T-helper 1 cell (primary cell): ENCODE results near the gene IL1RN.

Source experiments
- DNase-seq, 5 donors: peaks; one replicate each; pipeline ENCODE4 v3.0.0-alpha.2; 2012 to 2020

The IL1RN gene

GRCh38 chr2:113129519-113130078 is 2.2 kb downstream of the IL1RN start:
- DNase-seq = no peak

DNA sequence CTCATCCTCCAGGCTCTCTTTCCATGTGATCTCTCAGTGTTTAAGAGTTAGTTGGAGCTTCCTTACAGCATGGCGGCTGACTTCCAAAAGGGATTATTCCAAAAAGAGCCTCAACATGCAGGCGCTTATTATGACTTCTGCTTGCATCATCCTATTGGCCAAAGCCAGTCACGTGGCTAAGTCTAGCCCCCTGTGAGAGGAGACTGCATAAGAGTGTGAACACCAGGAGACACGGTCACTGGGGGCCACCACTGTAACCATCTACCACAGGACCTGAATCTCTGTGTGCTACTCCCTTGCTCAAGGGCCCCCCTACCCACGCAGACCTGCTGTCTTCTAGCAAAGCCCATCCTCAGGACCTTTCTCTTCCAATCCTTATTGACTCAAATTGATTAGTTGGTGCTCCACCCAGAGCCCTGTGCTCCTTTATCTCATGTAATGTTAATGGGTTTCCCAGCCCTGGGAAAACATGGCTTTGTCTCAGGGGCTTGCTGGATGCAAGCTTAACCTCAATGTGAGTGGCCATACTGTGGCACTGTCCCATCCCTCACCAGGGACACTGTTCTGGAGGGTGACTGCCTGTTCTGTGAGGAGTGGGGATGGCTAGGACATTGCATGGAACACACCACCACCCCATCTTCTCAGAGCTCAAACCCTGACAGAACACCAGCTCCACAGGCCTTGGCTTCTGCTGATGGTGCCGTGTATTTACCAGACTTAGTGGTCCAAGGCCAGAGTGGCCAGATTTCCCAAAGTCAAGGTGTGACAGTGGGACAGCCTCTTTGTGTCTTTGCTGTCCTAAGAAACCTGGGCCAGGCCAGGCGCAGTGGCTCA is 4.2 kb downstream of the IL1RN start:
- DNase-seq = no peak

GRCh38 chr2:113132414-113133021 is 5.1 kb downstream of the IL1RN start:
- DNase-seq = no peak

DNA sequence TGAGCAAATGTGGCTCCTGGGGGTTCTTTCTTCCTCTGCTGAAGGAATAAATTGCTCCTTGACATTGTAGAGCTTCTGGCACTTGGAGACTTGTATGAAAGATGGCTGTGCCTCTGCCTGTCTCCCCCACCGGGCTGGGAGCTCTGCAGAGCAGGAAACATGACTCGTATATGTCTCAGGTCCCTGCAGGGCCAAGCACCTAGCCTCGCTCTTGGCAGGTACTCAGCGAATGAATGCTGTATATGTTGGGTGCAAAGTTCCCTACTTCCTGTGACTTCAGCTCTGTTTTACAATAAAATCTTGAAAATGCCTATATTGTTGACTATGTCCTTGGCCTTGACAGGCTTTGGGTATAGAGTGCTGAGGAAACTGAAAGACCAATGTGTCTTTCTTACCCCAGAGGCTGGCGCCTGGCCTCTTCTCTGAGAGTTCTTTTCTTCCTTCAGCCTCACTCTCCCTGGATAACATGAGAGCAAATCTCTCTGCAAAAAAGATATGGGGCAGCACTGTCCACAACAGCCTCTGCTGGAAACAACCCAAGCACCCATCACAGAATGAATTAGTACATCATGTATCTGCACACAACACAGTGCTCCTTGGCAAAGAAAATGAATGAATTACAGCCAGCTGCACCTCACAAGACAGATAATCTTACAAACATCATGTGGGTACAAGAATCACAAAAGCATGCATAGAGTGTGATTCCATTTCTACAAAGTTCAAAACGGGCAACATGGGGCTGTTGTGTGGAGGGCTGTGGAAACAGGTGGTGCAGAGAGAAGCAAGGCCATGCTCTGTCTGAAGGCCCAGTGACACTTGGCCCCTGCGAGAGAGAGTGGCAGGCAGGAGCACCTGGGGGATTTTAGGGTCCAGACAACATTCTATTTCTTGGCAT is 6.6 kb downstream of the IL1RN start:
- DNase-seq = peak in 1 of 5 donors; percentile 42

DNA sequence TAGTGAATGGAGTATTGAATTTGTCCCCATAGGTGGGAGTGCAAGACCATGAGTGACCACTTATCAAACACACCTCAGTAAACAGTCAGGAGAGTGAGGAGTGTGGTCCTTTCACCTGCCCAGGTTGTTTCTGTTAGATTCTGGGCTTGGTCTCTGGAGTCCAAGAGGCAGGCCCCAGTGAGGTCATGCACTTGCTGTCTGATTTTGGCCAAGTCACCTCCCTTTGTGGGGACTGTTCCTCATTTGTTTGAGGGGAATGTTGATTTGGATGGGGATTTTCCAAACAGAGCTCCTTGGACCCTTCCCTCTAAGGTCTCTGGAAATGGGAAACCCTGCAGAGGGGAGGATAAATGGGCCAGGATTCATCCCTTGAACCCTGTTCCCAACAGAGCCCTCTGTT is 7.3 kb downstream of the IL1RN start:
- no peak for DNase-seq

- no peak for DNase-seq
Measured at GRCh38 chr2:113135317-113135716, 7.9 kb downstream of the IL1RN start.

GRCh38 chr2:113136828-113137775 is 9.7 kb downstream of the IL1RN start:
- peak in 2 of 5 donors; percentile 33 to 46 for DNase-seq

- no peak for DNase-seq
Measured at GRCh38 chr2:113137827-113138226, 10.4 kb downstream of the IL1RN start.

GRCh38 chr2:113138428-113139322 is 11.3 kb downstream of the IL1RN start:
- peak in 4 of 5 donors; percentile 27 to 80 (median 58) for DNase-seq

DNA sequence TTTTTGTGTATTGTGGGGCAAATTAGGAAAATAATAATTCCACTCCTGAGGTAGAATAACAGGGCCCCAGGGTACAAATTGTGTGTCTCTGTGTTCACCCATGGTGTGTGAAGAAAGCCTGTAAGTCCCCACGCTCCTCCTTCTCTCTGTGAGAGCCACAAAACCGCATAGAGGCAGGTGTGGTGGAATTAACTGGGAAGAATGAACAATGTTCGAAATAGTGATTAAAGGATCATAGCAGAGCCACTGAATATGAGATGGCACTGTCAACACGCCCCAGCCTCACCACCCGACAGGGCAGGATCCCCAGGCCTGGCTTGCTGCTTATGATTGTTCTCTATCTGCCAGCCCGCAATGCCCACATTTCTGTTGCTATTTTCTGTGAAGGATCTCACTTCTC is 14.1 kb downstream of the IL1RN start:
- DNase-seq = no peak

- DNase-seq = no peak
Measured at GRCh38 chr2:113142290-113142689, 14.9 kb downstream of the IL1RN start.

GRCh38 chr2:113144259-113144658 is 16.9 kb downstream of the IL1RN start:
- no peak for DNase-seq

GRCh38 chr2:113148606-113149552 is 21.5 kb downstream of the IL1RN start:
- no peak for DNase-seq

DNA sequence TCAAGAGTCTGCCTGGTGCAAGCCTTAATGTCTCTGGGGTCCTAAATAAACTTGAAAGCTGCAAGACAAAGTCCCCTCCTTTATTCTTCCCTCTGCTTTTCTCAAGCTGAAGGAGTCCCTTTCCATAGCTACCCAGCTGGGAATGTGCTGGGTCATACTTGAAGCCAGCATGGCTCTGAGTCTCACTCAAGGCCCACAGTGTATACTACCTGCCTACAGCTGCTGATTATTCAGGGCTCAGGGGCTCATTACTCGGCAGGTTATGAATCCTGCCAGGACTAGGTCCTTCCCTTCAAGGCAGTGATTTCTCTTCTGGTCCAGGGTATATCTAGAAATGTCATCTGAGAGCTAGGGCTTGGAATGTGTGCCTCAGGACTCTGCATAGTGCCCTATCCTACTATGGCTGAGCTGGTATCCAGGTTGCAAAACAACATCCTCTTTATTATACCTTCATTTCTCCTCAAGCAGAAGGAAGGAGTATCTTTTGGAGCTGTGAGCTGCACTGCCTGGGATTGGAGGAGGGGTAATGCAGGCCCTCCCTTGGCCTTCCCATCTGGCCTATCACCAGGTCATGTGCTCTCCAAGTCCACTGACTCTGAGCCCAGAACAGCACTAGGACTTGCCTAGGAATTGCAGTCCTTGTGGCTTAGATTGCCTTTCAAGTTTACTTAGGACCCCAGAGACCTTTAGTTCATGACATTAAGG is 22.3 kb downstream of the IL1RN start:
- no peak for DNase-seq

DNA sequence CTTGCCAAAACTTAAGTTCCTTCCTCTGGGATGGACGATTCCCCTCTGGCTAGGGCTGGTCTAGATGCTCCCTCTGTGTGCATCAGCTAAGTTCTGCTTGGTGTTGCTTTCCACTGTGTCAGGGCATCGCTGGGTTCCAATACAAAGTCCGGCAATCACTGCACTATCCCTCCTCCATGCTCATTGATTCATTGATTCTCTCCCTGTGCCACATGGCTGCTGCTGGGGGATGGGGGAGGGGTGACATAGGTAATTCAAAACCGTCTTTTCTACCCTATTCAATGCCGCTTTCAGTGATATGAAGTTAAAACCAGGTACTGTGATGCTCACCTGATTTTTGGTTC is 22.8 kb downstream of the IL1RN start:
- DNase-seq = no peak

DNA sequence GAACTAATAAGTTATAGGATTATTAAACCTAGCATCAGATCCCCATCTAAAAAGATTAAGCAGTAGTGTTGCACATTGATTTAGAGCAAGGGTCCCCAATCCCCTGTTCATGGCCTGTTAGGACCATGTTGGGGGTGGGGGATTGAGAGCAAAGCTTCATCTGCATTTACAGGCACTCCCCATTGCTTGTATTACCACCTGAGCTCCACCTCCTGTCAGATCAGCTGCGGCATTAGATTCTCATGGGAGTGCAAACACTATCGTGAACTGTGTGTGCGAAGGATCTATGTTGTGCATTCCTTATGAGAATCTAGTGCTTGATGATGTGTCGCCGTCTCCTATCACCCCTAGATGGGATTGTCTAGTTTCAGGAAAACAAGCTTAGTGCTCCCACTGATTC is 27.9 kb downstream of the IL1RN start:
- DNase-seq = no peak

DNA sequence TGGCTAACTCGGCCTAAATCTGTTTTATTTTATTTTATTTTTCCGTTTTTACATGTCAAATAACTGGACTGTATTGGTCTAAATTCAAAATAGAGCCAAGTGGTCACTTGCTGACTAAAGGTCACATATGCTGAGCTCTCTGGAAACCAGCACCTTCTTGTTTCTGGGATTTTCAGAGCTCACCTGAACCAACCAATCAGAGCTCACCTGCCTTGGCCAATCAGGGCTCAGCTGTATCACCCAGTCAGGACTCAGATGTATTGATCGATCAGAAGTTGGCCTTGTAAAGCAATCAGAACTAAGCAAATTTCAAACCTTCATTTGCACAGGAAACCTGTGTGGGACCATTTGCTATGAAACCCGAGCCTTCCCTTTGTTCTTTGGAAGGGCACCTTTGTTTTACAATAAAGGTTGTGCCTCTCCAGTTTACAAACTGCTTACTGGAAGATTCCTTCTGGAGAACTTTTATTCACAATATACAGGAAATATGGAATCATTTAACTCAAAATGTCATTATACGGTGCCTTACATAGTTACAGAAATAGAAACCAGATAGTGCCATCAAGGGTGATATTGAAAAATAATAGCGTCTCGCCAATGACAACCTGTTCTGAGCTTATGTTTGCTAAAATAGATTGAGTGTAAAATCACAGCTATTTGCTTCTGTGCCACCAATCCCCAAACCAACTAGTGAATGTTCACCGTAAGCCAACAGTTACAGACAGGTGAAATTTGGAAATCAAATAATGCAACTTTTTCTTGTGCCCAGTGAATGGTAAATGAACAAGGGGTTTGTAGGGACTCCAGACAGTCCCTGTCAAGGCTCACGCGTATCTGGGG is 29.1 kb downstream of the IL1RN start:
- no peak for DNase-seq
